ENCODE results near the gene KRT8. TPM values are rescaled to one million over a fixed set of nuclear protein-coding genes. Genes with fewer than 3 reads are reported as not detected.

The KRT8 gene
- total and polyA plus RNA-seq, 7 donors = 20.6 to 3,526 (median 63.1) TPM

- intact Hi-C loops (cut with DNase I) = no loop called here
- Histone ChIP-seq H3K9me3 (no peaks in the 10 kb centered on the region), H3K4me3 (peak overlapping the region; percentile 23 to 56 (median 48))
Observed at GRCh38 chr12:52873832-52874572, 30.9 kb downstream of the KRT8 start.

GRCh38 chr12:52873513-52873831, 31.4 kb downstream of the KRT8 start:
- 10 to 48% methylated on average over 4 of the region's 4 CpGs for WGBS, 2 donors
- Histone ChIP-seq H3K27me3 (no peaks in the 10 kb centered on the region), H3K4me3 (peak overlapping the region in 3 of 4 donors; percentile 42 to 56 (median 53)), H3K27ac (peak overlapping the region; percentile 58 to 73 (median 68)), H3K4me1 (peaks cover 0 to 24% (median 15%) of the 10 kb centered on the region in 4 donors), H3K9me3 (no peaks in the 10 kb centered on the region), H3K36me3 (no peaks in the 10 kb centered on the region)
- intact Hi-C loops (cut with DNase I) = no loop called here
- TF ChIP-seq, protein P1, sequence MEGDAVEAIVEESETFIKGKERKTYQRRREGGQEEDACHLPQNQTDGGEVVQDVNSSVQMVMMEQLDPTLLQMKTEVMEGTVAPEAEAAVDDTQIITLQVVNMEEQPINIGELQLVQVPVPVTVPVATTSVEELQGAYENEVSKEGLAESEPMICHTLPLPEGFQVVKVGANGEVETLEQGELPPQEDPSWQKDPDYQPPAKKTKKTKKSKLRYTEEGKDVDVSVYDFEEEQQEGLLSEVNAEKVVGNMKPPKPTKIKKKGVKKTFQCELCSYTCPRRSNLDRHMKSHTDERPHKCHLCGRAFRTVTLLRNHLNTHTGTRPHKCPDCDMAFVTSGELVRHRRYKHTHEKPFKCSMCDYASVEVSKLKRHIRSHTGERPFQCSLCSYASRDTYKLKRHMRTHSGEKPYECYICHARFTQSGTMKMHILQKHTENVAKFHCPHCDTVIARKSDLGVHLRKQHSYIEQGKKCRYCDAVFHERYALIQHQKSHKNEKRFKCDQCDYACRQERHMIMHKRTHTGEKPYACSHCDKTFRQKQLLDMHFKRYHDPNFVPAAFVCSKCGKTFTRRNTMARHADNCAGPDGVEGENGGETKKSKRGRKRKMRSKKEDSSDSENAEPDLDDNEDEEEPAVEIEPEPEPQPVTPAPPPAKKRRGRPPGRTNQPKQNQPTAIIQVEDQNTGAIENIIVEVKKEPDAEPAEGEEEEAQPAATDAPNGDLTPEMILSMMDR (IDR thresholded peaks at IDR 0.05) = no peak
- no peak for TF ChIP-seq EP300 (IDR thresholded peaks at IDR 0.05)
- no peak for TF ChIP-seq POLR2AphosphoS5 (IDR thresholded peaks at IDR 0.05)
- no peak for TF ChIP-seq POLR2A (IDR thresholded peaks at IDR 0.05)
- no peak for DNase-seq

More at GRCh38 chr12:52873832-52874572, 30.9 kb downstream of the KRT8 start:
- peak overlapping the region; percentile 59 to 73 (median 68) for H3K27ac ChIP-seq
- H3K4me1 ChIP-seq = peaks cover 0 to 30% (median 20%) of the 10 kb centered on the region in 4 donors
- TF ChIP-seq POLR2AphosphoS5 (IDR thresholded peaks at IDR 0.05) (peak in 3 of 4 donors; percentile 10 to 24 (median 16)), EP300 (IDR thresholded peaks at IDR 0.05) (no peak)
- DNase-seq = peak; percentile 93
- WGBS, 2 donors = 1% methylated on average over 55 of the region's 55 CpGs
- no peaks in the 10 kb centered on the region for H3K36me3 ChIP-seq
- no peaks in the 10 kb centered on the region for H3K27me3 ChIP-seq

- no peak for DNase-seq
- H3K9me3 ChIP-seq = no peaks in the 10 kb centered on the region
- no peak for TF ChIP-seq POLR2A (IDR thresholded peaks at IDR 0.05)
- no peak for TF ChIP-seq POLR2AphosphoS5 (IDR thresholded peaks at IDR 0.05)
- TF ChIP-seq, protein P1 (IDR thresholded peaks at IDR 0.05) = no peak
- H3K36me3 ChIP-seq = no peaks in the 10 kb centered on the region
- H3K27me3 ChIP-seq = no peaks in the 10 kb centered on the region
- H3K27ac ChIP-seq = no peak overlapping the region
- H3K4me1 ChIP-seq = peaks cover 0 to 20% (median 14%) of the 10 kb centered on the region in 4 donors
- intact Hi-C loops (cut with DNase I) = no loop called here
- no peak overlapping the region for H3K4me3 ChIP-seq
- 29 to 78% methylated on average over 13 of the region's 13 CpGs for WGBS, 2 donors
Observed at GRCh38 chr12:52872644-52873389, 32.1 kb downstream of the KRT8 start.

DNA sequence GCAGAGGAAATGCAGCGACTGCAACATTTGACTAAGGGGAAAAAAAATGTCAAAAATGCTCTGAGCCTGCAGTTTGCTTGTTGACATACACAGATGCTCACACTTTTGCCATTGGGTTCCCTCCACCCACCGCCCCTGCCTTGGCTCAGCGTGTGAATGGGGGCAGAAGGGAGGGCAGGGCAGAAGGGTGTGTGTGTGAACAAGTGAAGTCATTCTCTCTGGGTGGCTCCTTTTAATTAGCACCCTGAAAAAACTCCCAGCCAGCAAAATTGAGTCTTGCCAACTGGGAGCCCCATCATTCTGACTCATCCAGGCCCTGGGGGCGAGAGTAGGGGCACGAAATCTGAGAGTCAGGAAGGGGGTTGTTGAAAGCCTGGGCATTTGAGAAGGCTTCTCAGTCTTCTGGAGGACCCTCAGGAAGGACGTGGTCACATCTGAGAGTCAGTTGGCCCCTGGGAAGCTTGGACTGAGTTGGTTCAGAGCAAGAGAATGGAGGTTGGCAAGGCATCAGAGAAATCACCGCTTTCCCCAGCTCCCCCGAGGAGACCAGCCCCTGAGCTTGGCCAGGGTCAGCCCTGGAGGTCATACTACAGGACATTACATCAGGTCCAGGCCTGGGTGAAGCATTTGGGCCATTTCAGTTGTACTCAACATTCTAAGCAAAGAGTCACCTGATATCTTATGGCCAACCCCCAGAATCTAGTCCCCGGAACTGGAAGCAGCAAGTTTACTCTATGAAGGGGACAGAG, 33.4 kb downstream of the KRT8 start:
- intact Hi-C loops (cut with DNase I) = loop anchor here (2.0 kb wide), 1 partner anchor 289 kb away; no protein-coding TSS in a partner anchor
- Histone ChIP-seq H3K9me3 (no peaks in the 10 kb centered on the region), H3K27me3 (no peaks in the 10 kb centered on the region), H3K4me3 (no peak overlapping the region), H3K36me3 (no peaks in the 10 kb centered on the region), H3K4me1 (peaks cover 0 to 20% (median 14%) of the 10 kb centered on the region in 4 donors), H3K27ac (peak overlapping the region in 3 of 4 donors; percentile 25 to 49 (median 35))
- no peak for DNase-seq
- 35 to 59% methylated on average over 9 of the region's 9 CpGs for whole genome bisulfite sequencing, 2 donors
- TF ChIP-seq, protein P1 (IDR thresholded peaks at IDR 0.05) = no peak
- no peak for TF ChIP-seq POLR2A (IDR thresholded peaks at IDR 0.05)
- TF ChIP-seq EP300 (IDR thresholded peaks at IDR 0.05) = no peak
- TF ChIP-seq POLR2AphosphoS5 (IDR thresholded peaks at IDR 0.05) = no peak

All from sigmoid colon (tissue), 7 donors.